H9 (cell line): Measurements from ENCODE around the gene COX6A1. TPM values are rescaled to one million over a fixed set of nuclear protein-coding genes. Genes with fewer than 3 reads are reported as not detected.

Source experiments
- DNase-seq: peaks from one replicate; pipeline ENCODE4 v3.0.0-alpha.2; 2017
- H2AFZ ChIP-seq: one replicate; pipeline ENCODE4 v1.6.1; 2013; ENCODE audit warnings: mild to moderate bottlenecking, low read length, control low read depth, moderate library complexity
- H2AK5ac ChIP-seq: 2 replicates; pipeline ENCODE4 v1.6.1; 2013; ENCODE audit warnings: low read length, control low read depth, mixed read lengths; ENCODE audit not compliant: insufficient read length
- H2BK120ac ChIP-seq: one replicate; pipeline ENCODE4 v1.6.1; 2013; ENCODE audit warnings: low read depth, mild to moderate bottlenecking, low read length, control low read depth, inconsistent platforms; ENCODE audit not compliant: poor library complexity, severe bottlenecking
- H2BK12ac ChIP-seq: 2 replicates; pipeline ENCODE4 v1.6.1; 2013; ENCODE audit warnings: low read length, control low read depth, mixed read lengths, low read depth; ENCODE audit not compliant: insufficient read length
- H2BK15ac ChIP-seq: 2 replicates; pipeline ENCODE4 v1.6.1; 2013; ENCODE audit warnings: low read depth, low read length, control low read depth
- H2BK20ac ChIP-seq: one replicate; pipeline ENCODE4 v1.6.1; 2013; ENCODE audit warnings: low read depth, mild to moderate bottlenecking, low read length, control low read depth, inconsistent platforms; ENCODE audit not compliant: poor library complexity, severe bottlenecking
- H2BK5ac ChIP-seq: 2 replicates; pipeline ENCODE4 v1.6.1; 2013; ENCODE audit warnings: low read length, control low read depth, mixed read lengths; ENCODE audit not compliant: insufficient read length
- H3K14ac ChIP-seq: 2 replicates; pipeline ENCODE4 v1.6.1; 2013; ENCODE audit warnings: low read length, control low read depth; ENCODE audit not compliant: insufficient read depth
- H3K18ac ChIP-seq: 2 replicates; pipeline ENCODE4 v1.6.1; 2013; ENCODE audit warnings: low read depth, mild to moderate bottlenecking, mixed read lengths, low read length, control low read depth; ENCODE audit not compliant: insufficient read length
- H3K23ac ChIP-seq: 2 replicates; pipeline ENCODE4 v1.6.1; 2013; ENCODE audit warnings: low read length, control low read depth, mixed read lengths, low read depth; ENCODE audit not compliant: insufficient read length
- H3K23me2 ChIP-seq: 2 replicates; pipeline ENCODE4 v1.6.1; 2013; ENCODE audit warnings: low read depth, mild to moderate bottlenecking, mixed read lengths, low read length, control low read depth; ENCODE audit not compliant: insufficient read length, poor library complexity, severe bottlenecking
- H3K27ac ChIP-seq: 2 replicates; pipeline ENCODE4 v1.5.1; 2013; ENCODE audit warnings: low read length, control low read depth, mixed read lengths, low read depth; ENCODE audit not compliant: insufficient read length
- H3K27me3 ChIP-seq: 2 replicates; pipeline ENCODE4 v1.6.1; 2013; ENCODE audit warnings: low read length, control low read depth, inconsistent platforms; ENCODE audit not compliant: insufficient read depth
- H3K4ac ChIP-seq: 2 replicates; pipeline ENCODE4 v1.6.1; 2013; ENCODE audit warnings: low read depth, mild to moderate bottlenecking, control low read depth, inconsistent platforms, low read length, moderate library complexity
- H3K4me1 ChIP-seq: 2 replicates; pipeline ENCODE4 v1.6.1; 2013; ENCODE audit warnings: low read length, control low read depth, inconsistent platforms; ENCODE audit not compliant: insufficient read depth
- H3K4me2 ChIP-seq: 2 replicates; pipeline ENCODE4 v1.6.1; 2013; ENCODE audit warnings: low read length, control low read depth, mixed read lengths; ENCODE audit not compliant: insufficient read length, insufficient read depth
- H3K56ac ChIP-seq: 2 replicates; pipeline ENCODE4 v1.6.1; 2013; ENCODE audit warnings: low read depth, mild to moderate bottlenecking, mixed read lengths, low read length, control low read depth; ENCODE audit not compliant: insufficient read length
- H3K79me1 ChIP-seq: 2 replicates; pipeline ENCODE4 v1.6.1; 2013; ENCODE audit warnings: low read depth, mild to moderate bottlenecking, moderate library complexity, low read length, control low read depth, inconsistent platforms; ENCODE audit not compliant: insufficient read depth, poor library complexity, severe bottlenecking
- H3K79me2 ChIP-seq: 2 replicates; pipeline ENCODE4 v1.6.1; 2013; ENCODE audit warnings: low read length, control low read depth, inconsistent platforms; ENCODE audit not compliant: insufficient read depth
- H3K9ac ChIP-seq: 2 replicates; pipeline ENCODE4 v1.6.1; 2013; ENCODE audit warnings: low read length, control low read depth, mixed read lengths; ENCODE audit not compliant: insufficient read length; ENCODE audit errors: extremely low read depth
- H3K9me3 ChIP-seq: one replicate; pipeline ENCODE4 v1.6.1; 2013; ENCODE audit warnings: low read depth, low read length, inconsistent platforms; ENCODE audit not compliant: control insufficient read depth
- H3T11ph ChIP-seq: one replicate; pipeline ENCODE4 v1.6.1; 2013; ENCODE audit warnings: mild to moderate bottlenecking, low read length, control low read depth, inconsistent platforms
- H4K20me1 ChIP-seq: one replicate; pipeline ENCODE4 v1.6.1; 2013; ENCODE audit not compliant: control insufficient read depth, insufficient read length, insufficient read depth
- H4K5ac ChIP-seq: 2 replicates; pipeline ENCODE4 v1.6.1; 2013; ENCODE audit warnings: low read depth, mild to moderate bottlenecking, mixed read lengths, low read length, control low read depth; ENCODE audit not compliant: insufficient read length
- H4K8ac ChIP-seq: replicated peaks from 2 replicates; pipeline ENCODE4 v1.6.1; 2013; ENCODE audit warnings: low read length, control low read depth, mixed read lengths, low read depth; ENCODE audit not compliant: insufficient read length
- H4K91ac ChIP-seq: 2 replicates; pipeline ENCODE4 v1.6.1; 2013; ENCODE audit warnings: low read depth, mild to moderate bottlenecking, moderate library complexity, mixed read lengths, low read length, control low read depth; ENCODE audit not compliant: insufficient read length
- H3K27ac Mint-ChIP-seq, 3 experiments: 2 replicates in 2 of 3; 3 replicates in 1 of 3; pipeline ENCODE4 v1.8.0; 2020 to 2021; ENCODE audit warnings: mixed read lengths in 3 of 3, mild to moderate bottlenecking in 1 of 3, moderate library complexity in 1 of 3
- H3K27me3 Mint-ChIP-seq: 2 replicates; pipeline ENCODE4 v1.8.0; 2021; ENCODE audit warnings: low read depth, mild to moderate bottlenecking, moderate library complexity, mixed read lengths
- H3K36me3 Mint-ChIP-seq, 3 experiments: 2 replicates in 2 of 3; 3 replicates in 1 of 3; pipeline ENCODE4 v1.8.0; 2020 to 2021; ENCODE audit warnings: low read depth in 3 of 3, mixed read lengths in 3 of 3; ENCODE audit not compliant: insufficient read depth in 1 of 3
- H3K4me1 Mint-ChIP-seq, 2 experiments: 2 replicates each; pipeline ENCODE4 v1.8.0; 2020; ENCODE audit warnings: mixed read lengths in 2 of 2
- H3K4me3 Mint-ChIP-seq, 2 experiments: 2 replicates in 1 of 2; 3 replicates in 1 of 2; pipeline ENCODE4 v1.8.0; 2020 to 2021; ENCODE audit warnings: mild to moderate bottlenecking in 2 of 2, mixed read lengths in 2 of 2, moderate library complexity in 1 of 2
- H3K9me3 Mint-ChIP-seq, 2 experiments: 2 replicates in 1 of 2; 3 replicates in 1 of 2; pipeline ENCODE4 v1.8.0; 2020; ENCODE audit warnings: mild to moderate bottlenecking in 2 of 2, mixed read lengths in 2 of 2, moderate library complexity in 1 of 2
- CTCF ChIP-seq: fragments of 200-600 bp; sonication (generic); conservative IDR thresholded peaks from 3 replicates; pipeline ENCODE4 v1.8.0; 2021; ENCODE audit warnings: antibody characterized with exemption, mild to moderate bottlenecking
- WGBS: extraction: QIAGEN DNeasy Blood & Tissue Kit; methylation state at CpG from one replicate; pipeline ENCODE4 v1.1.7; 2013; ENCODE audit warnings: missing lambda C conversion rate, low lambda C conversion rate, mixed read lengths; ENCODE audit not compliant: insufficient read length; ENCODE audit errors: extremely low coverage; 5-methylcytosine and 5-hydroxymethylcytosine counted together
- total RNA-seq: library from RNA; stranded (reverse); gene quantifications from 2 replicates; pipeline ENCODE4 v1.2.1, GENCODE V29; 2021

The COX6A1 gene
- total RNA-seq, 1 experiment from 2014 or later: 415 TPM

- H2BK12ac ChIP-seq: peak overlapping the region; percentile 88
These were observed 8.5 kb upstream of the COX6A1 start for GRCh38 chr12:120429368-120429767.

More at GRCh38 chr12:120429368-120429767, 8.5 kb upstream of the COX6A1 start:
- Histone ChIP-seq H3T11ph (no peak overlapping the region), H3K4me1 (no peaks in the 10 kb centered on the region; the same call in 1 of the 2 replicates), H3K4ac (no peak overlapping the region), H3K23ac (no peak overlapping the region), H3K4me2 (no peak overlapping the region), H2BK120ac (no peak overlapping the region), H4K91ac (no peak overlapping the region), H2BK20ac (no peak overlapping the region), H3K27ac (no peak overlapping the region), H2BK15ac (no peak overlapping the region), H2BK5ac (no peak overlapping the region), H3K9ac (no peak overlapping the region), H3K79me2 (no peaks in the 10 kb centered on the region), H3K79me1 (no peaks in the 10 kb centered on the region), H3K18ac (no peak overlapping the region), H4K20me1 (no peaks in the 10 kb centered on the region), H3K14ac (no peak overlapping the region), H2AK5ac (no peak overlapping the region), H3K56ac (no peak overlapping the region), H4K8ac (no peak overlapping the region), H3K27me3 (no peaks in the 10 kb centered on the region), H2AFZ (no peak overlapping the region), H3K23me2 (no peaks in the 10 kb centered on the region), H4K5ac (no peak overlapping the region), H3K9me3 (no peaks in the 10 kb centered on the region)
- DNase-seq: no peak
- H3K4me3 Mint-ChIP-seq: no peak overlapping the region; a peak in 1 of 5 replicates
- no peak overlapping the region; a peak in 2 of 7 replicates for H3K27ac Mint-ChIP-seq
- no CpG with 5 or more reads among the region's 7 CpGs for WGBS
- H3K4me1 Mint-ChIP-seq: peaks cover 15 to 17% of the 10 kb centered on the region in 2 experiments
- peaks cover 2% of the 10 kb centered on the region; the same call in 1 of the 2 replicates for H3K27me3 Mint-ChIP-seq
- no peak for TF ChIP-seq CTCF
- H3K36me3 Mint-ChIP-seq: no peaks in the 10 kb centered on the region
- H3K9me3 Mint-ChIP-seq: no peaks in the 10 kb centered on the region
